HG03097 (cell line): ENCODE measurements around the gene GABRB1.

Experiments
- ATAC-seq: cut with Tn5 transposase; IDR thresholded peaks from one replicate; pipeline ENCODE4 v1.9.1; 2021; ENCODE audit not compliant: unreplicated experiment, low FRiP score

Gene GABRB1

DNA sequence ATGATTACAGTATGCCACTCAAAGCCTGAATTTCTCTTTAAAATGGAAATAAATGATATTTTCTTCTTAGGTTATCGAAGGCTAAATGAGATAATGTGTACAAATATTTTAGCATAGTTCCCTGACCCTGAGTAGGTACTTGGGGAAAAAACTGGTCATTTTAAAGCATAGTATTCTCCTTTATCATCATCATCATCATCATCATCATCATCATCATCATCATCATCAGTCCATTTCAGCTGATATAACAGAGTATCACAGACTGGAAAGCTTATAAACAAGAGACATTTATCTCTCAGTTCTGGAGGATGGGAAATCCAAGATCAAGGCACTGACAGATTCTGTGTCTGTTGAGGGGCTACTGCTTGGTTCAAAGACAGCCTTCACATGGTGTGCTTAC lies 13.9 kb downstream of the GABRB1 start:
- no peak for ATAC-seq

DNA sequence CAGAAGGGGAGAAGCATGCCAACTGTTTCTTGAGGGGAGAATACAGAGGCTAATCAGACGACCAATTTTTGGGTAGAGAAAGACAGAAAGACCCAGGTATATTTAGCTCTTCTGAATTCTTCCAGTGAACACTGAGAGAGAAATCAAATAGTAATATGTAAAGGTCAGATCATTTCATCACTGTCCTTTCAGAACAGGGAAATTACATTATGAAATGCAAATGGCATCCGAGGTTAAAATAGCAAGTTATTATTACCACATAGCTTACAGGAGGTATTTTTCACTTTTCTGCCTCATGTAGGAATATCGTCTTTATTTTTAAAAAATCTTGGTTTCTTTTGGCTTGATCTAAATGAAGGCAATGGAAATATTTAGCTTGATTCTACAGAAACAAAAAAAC lies 18.0 kb downstream of the GABRB1 start:
- ATAC-seq: no peak

DNA sequence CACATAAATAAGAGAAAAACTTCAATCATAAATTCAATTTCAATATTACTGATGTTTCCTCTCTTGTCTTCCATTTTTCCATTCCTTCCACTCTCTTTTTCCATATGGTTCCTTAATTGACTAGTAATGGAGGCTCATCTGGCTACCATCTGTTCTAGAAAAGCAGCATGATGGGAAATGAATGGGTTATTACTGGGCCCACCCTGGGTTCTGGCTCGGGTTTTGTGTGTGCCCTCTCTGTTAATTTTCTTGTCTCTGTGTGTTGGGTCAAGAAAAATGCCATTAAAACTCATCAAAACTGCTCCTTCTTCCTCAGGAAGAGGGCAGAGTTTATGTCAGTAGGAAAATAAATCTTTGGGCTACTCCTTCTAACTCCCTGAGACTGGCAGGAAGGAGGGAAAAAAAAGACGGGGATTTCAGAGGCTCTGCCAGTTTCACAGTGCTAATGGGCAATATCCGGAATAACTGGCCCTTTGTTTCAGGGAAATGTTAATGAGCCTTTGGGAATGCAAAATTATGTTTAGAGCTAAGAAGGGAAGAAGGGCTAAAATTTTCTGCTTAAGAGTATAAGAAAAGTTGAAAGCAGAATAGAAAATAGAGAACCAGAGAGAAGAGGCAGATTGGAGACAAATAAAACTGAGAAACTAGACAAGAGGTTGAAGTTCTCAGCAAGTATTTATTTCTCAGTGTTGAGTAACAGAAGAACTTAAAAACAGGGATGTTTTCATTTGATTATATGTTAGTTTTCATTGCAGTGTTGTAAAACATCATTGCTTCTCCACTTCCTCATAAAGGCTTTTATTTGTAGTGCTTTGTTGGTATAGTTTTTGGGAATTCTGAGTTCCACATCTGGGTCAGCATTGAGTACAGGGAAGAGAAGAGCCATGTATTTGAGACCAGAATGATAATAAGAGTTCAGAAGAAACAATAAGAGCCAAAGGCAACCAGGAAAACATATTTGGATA lies 19.7 kb downstream of the GABRB1 start:
- no peak for ATAC-seq

DNA sequence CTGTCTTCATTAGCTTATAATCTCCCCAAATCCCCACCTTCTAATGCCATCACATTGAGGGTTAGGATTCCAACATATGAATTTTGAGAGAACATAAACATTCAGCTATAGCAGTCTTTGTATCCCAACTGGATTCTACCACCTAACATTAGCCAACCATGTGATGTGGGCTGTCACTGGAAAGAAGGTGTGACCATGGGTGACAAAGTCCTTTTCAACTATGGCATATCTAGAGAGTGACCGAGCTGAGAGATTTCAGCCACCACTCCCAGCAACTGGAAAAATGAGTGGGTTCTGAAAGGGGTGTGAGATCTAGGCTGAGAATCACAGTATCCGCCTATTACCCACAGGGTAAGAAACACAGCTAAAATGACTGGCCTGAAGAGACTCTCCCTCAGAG lies 22.1 kb downstream of the GABRB1 start:
- ATAC-seq: no peak

DNA sequence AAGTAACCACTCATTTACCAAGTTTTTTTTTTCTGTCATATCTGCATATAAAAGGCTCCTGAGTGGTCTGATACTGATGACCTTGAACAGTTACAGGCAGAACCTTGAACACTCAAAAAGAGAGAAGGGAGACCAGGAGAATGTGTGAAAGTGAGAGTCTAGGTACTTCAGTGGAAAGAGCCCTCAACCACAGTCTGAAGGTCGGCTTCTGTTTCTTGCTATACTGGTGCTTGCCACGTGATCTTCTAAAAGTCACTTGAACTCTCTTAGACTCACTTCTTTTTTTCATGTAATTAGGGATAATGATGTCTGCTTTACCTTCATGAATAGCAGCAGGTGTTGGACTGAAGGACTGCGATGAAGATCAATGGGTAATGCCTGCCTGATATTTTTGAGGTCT lies 22.8 kb downstream of the GABRB1 start:
- ATAC-seq: no peak

DNA sequence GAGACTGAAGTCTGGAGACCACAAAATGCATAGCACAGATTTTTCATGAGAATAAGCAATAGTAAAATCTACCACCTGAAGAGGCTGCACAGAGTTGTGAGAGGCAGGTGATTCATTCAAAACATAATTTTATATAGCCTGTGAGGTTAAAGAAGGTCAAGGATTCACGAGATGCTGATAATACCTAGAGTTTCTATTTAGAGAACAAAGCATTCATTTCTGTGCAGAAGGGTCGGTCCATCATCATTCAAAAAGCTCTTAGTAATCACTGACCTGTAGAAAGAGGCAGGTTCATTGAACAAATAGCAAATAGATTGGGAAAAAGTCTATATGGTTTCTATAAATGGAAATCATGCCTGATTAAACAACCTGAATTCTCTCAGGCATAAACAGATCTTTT lies 26.6 kb downstream of the GABRB1 start:
- ATAC-seq: no peak

DNA sequence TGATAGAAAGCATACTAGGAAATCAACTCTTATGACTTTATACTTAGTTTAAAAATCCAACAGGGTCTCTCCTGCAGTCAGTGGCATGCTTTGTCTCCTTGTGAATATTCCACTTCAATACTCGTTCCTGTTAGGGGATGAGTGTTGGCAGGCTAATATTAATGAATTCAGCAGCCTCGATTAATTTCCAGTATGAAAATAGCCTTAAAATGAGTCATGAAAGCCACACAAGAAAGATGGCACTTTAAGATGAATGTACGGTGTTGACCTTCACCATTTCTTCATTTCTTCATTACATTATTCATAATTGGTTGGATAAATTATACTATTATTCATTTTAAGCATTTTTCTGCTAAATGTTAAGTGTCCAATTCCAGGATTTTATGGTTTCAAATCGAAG lies 29.2 kb downstream of the GABRB1 start:
- ATAC-seq: no peak

DNA sequence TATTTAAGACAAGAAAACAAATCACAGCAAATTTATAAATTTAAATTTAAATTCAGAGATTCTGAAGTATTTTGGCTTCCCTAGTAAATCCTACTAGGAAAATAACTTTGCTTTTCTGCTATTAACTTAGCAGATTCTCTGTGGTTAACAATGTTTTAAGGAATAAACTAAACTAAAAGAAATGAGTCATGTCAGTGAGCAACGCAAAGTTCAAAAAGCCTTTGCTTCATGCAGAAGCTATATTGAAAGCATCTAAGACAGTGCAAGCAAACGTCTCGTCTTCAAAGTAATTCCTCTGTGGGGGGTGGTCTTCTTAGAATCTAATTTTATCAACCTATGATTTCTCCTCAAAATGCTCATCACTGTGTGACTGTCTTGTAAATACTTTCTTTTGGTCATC lies 30.1 kb downstream of the GABRB1 start:
- ATAC-seq: no peak

DNA sequence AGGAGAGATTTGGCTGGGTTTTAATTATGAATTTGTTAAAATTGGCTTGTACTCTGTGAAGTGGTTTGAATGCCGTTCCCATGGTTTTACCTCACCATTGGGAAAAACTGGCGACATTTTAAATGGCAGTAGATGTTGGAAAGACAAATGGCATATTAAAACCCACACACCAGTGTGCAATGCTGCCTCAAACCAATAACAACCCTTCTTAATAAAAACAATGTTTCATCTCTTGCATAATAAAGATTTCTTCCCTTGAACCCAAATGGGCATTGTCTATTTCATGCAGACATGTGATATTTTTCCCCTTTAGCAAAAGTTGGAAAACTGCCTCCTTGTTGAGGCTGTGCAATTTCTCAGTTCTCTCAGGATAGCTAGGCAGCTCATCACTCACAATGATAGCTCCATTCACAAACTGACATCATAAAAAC lies 33.7 kb downstream of the GABRB1 start:
- no peak for ATAC-seq

DNA sequence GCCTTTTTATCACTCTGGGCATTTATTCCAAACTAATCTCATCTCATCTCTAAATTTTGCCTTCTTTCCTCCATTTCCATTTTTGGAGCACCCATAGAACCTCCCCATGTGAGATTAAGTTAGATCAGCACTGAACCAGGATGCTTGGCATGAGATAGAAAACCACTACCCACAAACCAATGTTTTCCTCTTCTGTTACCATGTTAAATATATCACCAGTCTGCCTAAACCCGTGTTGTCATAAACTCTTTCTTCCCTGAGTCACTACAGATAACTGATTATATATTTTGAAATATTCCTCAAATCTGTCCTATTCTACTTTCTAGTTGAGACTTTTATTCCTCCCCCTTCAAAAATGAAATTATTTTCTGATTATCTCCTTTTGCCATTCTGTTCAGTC lies 37.6 kb downstream of the GABRB1 start:
- no peak for ATAC-seq

DNA sequence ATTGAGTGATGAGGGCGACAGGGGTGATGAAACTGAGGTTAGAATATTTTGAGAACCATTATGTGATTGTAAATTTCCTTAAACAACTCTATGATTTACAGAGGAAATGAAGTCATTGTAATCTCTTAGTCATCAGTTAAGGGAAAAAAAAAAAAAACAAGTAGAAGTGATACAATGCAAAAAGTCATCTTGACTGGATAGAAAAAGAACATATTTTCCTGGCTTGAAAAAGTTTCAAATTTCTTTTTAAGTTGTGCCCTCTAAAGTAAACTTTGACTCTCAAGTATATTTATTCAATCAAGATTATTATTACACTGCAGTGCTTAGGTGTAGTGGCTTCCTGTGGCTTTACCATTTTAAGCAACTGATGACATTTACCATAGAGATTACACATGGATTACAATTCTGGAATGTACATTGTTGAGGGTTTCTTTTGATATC lies 40.6 kb downstream of the GABRB1 start:
- no peak for ATAC-seq

DNA sequence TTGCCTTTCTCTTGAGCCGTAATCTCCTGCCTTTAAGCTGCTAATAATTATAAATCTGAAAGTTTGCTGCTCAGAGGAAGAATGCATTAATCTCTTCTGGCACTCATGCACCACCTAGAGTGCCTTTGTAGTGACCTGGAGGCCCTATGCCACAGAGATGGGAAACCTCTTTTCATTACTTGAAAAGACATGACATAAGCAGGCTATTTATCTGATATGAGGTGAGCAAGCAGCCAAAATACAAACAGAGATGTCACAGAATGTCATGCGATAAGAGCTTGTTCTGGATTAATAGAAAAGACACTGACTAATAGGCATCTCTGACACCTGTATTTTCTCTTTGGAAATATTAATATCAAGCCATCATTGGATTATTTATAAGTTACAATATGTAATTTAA lies 42.3 kb downstream of the GABRB1 start:
- no peak for ATAC-seq

DNA sequence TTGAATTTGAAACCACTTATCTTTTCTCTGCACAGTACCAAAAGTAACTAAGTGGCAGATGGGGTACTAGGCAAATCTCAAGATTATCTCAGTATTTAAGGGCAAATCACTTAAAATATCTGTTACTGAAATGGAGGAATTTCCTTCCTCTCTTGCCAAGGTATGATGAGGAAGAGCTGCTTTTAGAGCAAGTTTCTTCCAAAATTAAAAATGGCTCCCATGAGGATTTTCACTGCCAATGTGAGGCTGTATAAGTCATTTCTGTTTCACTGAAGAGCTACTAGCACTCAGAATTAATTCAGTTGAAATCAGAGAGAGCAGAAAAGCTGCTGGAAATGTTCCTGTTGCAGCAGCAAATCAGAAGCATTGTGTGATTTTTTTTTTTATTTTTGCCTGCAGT lies 43.4 kb downstream of the GABRB1 start:
- no peak for ATAC-seq

DNA sequence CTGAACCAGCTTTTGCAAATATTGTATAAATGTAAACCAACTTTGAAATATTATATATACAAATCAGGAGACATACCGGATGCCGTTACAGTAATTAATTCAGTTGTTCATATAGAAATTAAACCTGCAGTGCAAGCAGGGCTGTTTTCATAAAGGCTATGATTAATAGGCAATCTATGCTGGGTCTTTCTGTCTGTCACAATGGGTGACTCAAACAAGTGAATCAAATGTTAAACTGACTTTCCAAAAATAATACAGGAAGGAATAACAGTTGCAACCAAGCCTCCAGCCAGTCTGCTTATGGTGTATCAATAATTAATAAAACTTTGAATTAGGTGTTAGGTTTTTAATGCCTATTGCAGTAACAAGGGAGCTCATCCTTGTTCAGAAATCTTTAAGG lies 43.9 kb downstream of the GABRB1 start:
- no peak for ATAC-seq

DNA sequence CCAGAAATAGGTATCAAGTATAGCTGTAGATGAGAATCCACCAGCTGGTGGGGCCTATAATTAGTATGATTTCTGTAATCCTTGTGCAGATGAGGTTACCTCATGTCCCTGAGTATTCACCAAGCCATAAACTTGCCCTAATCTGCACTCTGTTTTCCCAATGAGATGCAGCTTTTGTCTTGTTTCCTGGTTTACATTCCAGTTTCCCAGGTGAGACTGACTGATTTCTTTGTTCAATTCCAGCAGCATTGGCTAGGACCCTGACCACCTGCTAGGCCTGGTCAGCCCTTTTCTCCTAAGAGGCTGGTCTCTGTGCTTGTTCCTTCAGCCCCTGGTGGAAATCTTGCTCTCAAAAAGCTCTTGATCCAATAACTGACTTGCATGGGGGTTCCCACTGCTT lies 44.6 kb downstream of the GABRB1 start:
- ATAC-seq: no peak

DNA sequence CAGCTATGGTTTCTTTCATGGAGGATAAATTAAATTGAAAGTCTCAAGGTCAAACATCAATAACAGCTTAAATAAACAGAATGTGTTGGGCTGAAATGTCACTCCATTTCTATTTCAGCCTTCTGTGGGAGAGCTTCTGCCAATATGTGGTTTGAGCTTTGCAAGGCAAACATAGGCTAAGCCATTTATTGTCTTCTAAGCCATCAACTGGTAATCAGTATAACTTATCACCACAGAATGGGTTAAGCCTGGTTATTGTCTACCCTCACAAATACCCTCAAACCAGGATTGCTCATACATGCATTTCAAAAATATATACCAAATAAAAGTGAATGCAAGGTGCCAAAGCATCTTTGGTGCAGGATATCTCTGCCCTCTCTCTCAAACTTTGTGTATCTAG lies 52.7 kb downstream of the GABRB1 start:
- ATAC-seq: no peak

DNA sequence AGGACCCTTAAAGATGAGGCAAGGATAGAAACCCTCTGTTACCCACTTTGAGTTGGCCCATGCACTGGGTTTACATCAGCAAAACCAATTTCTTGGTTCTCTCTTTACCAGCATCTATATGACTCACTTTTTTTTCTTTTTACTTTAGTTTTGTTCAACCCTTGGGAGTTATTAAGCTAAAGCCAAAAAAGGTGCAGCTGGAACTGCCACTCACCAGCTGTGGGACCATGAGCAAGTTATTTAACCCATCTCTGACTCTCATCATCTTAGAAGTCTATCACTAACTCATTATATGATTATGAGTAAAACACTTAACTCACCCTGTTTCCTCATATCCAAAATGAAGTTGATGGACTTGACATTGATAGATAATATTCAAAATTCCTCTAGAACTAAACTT lies 53.4 kb downstream of the GABRB1 start:
- no peak for ATAC-seq

DNA sequence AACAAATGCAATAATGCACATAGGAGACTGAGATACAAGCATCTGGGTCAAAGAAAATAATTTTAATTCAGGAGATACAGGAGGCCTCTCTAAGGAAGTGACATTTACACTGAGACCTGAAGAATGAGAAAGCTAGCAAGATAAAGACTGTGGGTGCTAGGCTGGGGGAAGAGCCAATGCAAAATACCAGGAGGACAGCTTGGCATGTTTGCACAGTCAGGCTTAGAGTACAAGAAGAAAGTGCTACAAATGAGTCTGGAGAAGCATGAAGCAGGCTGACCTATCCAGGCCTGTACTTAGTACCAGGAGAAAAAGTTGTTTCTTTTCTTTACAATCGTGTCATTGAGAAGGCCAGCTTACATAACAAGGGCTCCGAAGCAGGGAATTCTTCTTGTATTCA lies 56.9 kb downstream of the GABRB1 start:
- ATAC-seq: no peak

DNA sequence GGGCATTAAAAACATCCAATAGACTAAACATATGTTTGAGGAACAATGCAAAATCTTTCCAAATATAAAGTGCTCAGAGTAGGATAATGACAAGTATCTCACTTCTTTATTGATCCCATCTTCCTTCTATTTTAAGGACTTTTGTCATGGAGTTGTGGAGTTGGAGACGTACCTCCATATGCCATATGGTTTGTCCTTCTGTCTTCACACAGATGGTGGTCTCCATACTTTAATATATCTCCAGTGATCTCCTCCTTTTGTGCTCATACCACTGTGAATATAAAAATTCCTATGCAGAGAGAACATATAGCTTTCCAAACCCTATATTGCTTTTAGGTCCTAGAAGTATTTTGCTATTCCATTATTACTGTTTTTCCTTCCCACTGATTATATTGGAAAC lies 64.5 kb downstream of the GABRB1 start:
- ATAC-seq: no peak

DNA sequence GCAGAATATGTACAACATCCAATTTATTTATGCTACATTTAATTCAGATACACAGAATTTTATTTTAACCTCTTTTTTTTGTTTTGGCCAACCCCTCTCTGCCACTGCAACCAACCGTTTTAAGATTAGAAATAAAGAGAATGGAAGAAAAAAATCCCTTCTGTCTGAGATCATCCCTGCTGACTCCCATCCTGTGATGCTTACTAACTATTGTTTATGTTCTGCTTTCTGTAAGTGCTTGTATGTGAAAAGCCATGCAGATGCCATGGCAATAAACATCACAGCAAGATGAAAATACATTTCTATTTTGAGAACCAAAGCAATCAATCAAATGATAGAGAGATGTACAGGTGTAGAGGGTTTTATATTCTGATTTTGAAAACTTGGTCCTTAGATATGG lies 70.1 kb downstream of the GABRB1 start:
- ATAC-seq: no peak

DNA sequence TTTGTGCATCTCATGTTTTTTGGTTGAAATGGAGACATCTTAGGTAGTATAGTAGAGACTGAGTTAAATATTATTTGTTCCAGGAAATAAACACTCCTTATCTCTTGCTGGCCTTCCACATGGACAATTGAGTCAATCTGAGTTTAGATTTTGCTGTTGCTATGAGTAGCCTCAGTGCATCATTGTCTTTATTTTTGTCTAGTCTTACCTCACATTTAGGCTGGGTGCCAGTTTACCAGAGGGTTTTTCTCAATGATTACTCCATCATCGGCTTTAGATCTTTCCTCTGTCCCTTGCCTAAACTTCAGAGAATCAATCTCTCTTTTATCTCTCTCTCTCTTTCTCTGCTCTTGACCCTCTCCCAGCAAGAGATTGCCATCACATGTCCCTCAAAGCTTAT lies 73.6 kb downstream of the GABRB1 start:
- no peak for ATAC-seq

DNA sequence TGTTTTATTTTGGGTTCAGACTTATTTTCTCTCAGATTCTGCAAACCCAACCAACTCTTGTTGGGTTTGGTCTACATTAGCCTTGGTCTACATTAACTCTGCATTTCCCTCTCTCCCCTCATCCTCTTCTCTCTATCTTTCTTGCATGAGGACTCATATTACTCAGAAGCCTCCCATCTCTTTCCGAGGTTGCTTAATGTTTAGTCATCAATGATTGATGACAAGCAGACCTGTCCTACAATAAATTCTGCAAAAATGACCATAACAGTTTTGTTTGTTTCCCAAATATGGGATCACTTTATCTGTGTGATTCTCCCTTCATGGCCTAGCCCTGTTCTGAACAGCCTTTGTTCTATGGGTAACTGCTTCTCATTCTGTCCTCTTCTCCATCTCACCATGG lies 75.2 kb downstream of the GABRB1 start:
- no peak for ATAC-seq

DNA sequence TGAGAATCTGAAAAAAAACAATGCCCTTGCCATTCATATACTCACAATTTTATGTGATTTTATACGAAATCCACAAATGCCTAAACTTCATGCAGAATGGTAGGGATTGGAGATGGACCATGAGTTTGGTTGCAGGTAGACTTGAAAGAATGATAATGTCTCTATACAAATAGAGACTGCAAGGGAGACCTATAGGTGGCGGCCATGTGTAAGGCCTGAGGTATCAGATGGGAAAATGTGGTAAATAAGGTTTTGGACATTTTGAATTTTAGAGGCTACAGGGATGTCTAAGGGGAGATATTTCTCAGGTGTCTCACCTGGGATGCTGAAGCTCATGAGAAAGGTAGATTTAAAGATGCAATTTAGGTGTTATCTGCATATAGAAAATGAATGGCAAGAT lies 78.0 kb downstream of the GABRB1 start:
- no peak for ATAC-seq
